HG03575 (cell line): Measurements from ENCODE around the gene UXT.

Source experiments
- ATAC-seq: cut with Tn5 transposase; IDR thresholded peaks from one replicate; pipeline ENCODE4 v1.9.1; 2021; ENCODE audit not compliant: unreplicated experiment, insufficient number of reproducible peaks, low FRiP score; ENCODE audit errors: extremely low read depth

The UXT gene

DNA sequence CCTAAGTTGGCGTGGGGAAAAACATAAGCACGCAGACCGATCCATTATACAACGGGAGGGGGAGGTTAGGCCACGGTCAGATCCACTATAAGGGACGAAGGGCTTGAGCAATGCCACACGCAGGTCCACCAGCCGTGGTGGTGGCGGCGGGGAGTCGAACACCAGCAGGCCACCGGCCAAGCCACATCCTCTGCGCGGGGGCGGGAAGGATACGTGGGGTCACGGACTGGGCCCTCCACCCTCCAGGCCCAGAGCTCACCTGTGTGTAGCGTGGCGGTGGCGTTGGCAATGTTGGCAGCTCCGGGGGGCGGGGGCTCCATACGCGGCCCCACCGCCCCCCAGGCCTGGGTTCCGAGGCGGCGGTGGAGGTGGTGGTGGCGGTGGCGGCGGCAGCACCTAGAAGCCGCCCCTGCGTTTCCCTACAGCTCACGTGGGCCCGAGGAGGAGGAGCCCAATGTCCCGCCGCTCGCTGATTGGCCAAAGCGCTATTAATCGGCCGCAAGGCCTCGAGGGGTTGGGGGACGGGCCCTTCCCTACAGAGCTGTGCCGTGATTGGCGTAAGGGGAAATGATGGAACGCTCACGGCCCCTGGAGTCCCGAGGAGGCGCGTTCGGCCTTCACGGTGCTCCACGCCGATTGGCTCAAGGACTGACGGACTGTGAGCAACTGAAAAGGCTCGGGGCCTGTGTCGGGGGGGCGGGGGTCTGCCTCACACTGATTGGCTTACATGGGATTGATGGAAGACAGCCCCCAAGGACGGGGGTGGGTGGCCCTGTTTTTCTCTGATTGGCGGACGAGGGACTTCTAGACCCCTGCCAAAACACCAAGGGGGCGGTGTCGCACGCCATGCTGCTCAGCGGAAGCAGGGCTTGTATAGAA lies 8.6 kb downstream of the UXT start, which contains the start of gene ELK1:
Gene ELK1 (minus strand): TSS at position 400 of the 879 bp plus-strand sequence. CDS start 9,122 bp downstream, outside the sequence.
- peak; percentile 59 for ATAC-seq

DNA sequence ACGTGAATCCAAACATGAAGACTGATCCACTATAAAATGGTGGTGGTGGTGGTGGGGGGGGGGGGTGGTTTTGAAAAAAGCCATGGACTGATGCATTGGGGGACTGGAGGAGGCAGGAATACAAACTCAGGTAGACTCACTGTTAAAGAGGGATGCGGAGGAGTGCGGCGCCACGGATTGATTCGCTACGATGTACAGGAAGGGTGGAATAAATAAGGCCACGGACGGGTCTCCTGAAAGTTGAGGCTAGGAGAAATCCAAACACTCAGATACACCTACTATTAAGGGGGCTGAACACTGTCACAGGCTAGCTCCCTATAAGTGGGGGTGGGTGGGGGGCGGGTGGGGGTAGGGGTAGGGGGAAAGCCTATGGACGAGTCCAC lies 9.2 kb downstream of the UXT start:
- ATAC-seq = no peak

DNA sequence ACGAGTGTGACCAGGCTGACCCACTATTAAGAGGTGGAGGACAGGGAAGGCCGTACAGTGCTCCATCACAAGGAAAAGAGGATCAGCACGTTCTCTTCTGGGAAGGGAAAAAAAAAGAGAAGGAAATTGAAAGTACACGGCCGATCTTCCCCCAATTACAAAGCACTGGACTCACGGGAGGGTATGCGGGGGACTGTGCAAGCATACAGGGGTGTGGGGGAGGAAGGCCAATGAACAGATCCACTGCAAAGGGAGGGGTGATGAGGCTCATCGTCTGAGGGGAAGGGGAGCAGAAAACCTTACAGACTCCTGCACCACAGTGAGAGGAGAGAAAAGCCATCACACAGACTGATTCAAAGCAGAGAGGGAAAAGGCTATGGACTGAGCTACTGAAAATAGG lies 9.7 kb downstream of the UXT start:
- no peak for ATAC-seq

GRCh38 chrX:47648376-47648775 lies 10.6 kb downstream of the UXT start:
- ATAC-seq = no peak

- ATAC-seq = no peak
These were observed 12.3 kb downstream of the UXT start for GRCh38 chrX:47646636-47647035.

- ATAC-seq = no peak
These were observed 13.4 kb downstream of the UXT start for GRCh38 chrX:47645530-47645929.

GRCh38 chrX:47644557-47645091 lies 14.4 kb downstream of the UXT start:
- ATAC-seq = no peak

- no peak for ATAC-seq
These were observed 15.1 kb downstream of the UXT start for GRCh38 chrX:47643926-47644325.

- no peak for ATAC-seq
These were observed 20.2 kb downstream of the UXT start for GRCh38 chrX:47638816-47639215.

- no peak for ATAC-seq
These were observed 21.3 kb downstream of the UXT start for GRCh38 chrX:47637546-47638195.

DNA sequence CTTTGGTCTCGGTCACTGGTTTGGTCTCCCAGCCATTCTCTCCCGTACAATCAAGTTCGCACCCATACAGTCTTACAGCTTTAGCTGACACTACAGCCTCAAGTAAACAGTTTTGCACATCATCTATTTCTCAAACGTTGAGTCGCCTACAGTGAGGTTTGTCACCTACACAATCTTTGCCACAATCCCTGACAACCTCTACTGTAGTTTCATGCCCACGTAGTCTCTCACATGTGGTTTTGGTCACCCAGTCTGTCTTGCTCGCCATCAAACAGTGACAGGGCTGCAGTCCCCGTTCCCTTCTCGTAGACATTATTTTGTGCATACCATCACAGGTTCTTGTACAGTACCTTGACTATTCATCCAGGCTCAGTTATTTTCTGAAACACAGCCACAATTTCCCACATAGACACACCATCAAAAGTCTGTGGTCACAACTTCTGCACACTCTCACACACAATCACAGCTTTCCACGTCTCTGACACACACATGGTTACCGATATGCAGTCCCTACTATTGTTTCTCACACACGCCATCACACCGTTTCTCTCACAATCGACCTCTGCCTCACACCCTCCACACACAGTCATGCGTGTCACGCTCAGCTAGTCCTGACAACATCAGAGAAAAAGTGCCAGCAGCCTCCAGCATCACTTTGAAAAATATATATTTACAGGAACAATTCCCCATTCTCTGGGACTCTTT lies 24.0 kb downstream of the UXT start:
- no peak for ATAC-seq

GRCh38 chrX:47633689-47634590 lies 25.0 kb downstream of the UXT start:
- ATAC-seq = no peak

- no peak for ATAC-seq
These were observed 26.3 kb downstream of the UXT start for GRCh38 chrX:47632666-47633065.

GRCh38 chrX:47631676-47632075 lies 27.3 kb downstream of the UXT start:
- ATAC-seq = no peak

DNA sequence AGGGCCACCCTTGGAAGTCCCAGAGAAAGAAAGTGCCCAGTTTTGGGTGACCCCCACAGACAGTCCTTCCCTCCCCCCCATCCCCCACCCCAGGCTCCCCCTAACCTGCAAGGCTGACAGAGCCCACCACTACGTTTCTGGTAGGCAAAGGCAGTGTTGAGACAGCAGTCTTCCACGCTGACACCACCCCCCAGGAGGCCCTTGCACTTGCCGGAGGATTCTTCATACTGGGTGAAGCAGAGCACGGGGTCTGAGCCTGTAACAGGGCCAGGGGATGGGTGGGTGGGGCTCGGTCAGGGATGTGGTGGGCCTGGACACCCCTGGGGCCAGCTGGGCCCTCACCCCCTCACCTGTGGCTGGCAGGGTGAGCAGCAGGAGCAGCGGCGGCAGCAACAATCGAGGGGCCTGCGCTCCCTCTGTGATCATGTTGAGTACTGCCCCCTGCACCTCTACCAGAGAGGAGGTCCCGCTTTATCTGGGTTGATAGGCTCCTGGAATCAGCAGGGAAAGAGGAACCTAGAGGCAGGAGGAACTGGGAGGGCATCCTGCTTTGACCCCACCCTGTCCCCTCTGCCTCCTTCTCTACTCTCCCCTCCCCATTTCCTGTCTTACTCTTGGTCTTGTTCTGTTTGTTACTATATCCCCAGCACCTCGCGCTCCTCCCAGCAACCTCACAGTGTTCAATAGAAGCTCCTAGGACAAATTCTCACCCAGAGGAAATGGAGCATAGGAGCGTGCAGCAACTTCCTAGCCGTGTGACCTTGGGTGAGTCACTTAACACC lies 29.4 kb downstream of the UXT start, which contains the start of gene CFP:
Gene CFP (minus strand): TSS at position 512 of the 782 bp plus-strand sequence. CDS start 86 bp downstream, at position 426.
- no peak for ATAC-seq

DNA sequence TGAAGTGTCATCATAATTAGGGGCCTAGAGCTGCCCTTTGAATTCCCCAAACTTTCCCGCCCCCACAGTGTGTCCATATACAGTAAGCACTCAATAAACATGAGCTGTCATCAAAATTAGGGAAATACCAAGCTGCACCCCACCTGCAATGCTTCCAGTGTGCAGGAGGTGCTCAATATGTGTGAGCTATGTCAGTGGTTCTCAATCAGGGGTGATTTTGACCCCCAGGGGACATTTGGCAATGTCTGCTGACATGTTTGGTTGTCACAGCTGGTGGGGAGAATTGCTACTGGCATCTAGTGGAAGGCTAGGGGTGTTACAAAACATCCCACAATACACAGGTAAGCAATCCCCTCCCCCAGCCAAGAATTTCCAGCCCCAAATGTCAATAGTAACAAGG lies 30.0 kb downstream of the UXT start:
- no peak for ATAC-seq

- ATAC-seq = no peak
These were observed 33.6 kb downstream of the UXT start for GRCh38 chrX:47625365-47625764.

GRCh38 chrX:47623540-47624027 lies 35.4 kb downstream of the UXT start:
- ATAC-seq = no peak
